Glomerular visceral epithelial cell (primary cell): ENCODE measurements around the gene MCEE.

Source experiments
- DNase-seq: peaks from one replicate; pipeline ENCODE4 v3.0.0-alpha.2; 2016; ENCODE audit errors: extremely low spot score

Gene MCEE

DNA sequence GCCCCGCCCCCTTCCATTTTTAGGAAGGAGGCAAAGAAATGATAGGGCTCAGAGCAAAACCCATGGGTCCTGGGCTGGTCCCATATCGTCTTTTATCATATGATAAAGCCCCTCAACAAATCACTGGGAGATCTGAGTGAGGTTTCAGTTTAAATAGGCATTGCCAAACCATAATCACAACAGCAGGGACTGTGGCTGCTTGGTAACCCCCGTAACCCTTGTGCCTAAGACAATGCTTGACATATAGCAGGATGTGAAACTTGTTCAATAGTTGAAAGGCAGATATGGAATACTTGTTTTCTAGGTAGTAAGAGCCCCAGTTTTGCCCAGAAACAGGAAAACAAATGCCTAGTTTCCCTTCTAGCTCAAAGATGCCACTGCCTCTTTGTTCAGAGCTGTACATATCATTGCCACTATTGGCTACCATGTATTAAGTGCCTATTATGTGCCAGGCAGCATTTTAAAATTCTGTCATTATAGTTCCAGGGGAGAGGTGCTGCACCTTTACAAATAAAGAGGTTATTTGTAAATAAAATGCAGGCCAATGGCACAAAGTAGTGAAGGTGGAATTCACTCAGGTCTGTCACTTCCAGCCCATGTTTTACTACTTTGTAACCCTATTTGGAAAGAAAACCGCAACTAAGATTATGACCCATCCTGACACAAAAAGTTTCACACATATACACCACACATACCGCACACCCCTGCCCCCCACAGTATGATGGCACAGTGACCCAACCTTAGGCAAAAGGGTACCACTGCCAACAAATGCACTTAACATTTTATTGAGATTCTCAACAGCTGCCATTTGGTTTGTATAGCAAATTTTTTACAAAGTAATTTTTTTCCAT, 47.4 kb downstream of the MCEE start:
- DNase-seq = no peak

DNA sequence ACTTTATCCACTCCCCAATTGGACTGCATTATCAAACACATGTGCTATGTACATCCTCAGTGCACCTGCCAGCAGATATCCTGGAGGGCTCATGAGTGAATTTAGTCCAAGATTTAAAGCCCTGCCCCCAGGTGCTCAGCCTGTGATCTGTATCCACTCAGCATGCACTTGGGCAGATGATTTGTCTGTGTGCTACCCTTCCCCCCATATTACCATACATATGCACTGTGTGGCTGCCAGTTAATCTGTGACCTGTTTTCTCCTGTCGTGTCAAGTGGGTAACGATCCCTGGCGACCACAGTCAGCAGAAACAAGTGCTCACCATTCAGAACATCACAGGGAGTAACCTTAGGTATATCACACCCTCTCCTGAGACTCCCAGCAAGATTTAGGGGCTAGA, 51.4 kb downstream of the MCEE start:
- DNase-seq = no peak

DNA sequence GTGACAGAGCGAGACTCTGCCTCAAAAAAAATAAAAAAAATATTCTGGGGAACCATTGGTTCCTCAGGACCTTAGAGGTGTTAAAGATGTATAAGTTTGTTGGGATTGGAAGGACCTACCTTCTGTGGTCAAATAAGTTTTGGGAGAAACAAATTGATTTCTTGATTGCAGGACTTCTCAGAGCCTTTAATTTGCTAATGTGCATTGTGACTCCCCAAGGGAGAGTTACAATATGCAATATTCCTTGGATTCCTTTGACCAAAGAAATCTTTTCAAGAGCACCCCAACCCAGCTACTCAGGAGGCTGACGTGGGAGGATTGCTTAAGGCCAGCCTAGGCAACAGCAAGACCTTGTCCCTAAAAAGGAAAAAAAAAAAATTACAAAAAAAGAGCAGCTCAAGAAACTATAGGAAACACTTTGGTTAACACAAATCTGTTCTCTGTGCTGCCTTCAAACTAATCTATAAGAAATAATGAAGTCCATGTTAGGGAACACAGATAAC, 55.1 kb downstream of the MCEE start:
- no peak for DNase-seq

DNA sequence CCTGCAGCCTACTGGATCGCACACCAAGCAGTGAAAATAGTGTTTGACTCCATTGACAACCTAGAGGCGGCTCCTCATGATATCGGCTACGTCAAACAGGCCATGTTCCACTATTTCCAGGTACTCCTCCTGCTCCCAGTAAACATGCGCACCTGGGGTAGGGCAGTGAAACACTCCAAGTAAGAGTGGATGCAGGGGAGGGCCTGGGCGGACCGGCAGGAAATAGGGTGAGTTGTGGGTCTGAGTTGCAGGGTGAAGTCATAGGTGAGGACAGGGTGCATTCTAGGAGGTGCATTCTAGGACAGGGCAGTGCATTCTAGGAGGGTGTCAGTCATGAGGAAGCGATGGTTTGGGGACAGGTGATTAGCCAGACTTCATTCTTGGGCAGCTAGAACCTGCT, 56.6 kb downstream of the MCEE start:
- DNase-seq = no peak

DNA sequence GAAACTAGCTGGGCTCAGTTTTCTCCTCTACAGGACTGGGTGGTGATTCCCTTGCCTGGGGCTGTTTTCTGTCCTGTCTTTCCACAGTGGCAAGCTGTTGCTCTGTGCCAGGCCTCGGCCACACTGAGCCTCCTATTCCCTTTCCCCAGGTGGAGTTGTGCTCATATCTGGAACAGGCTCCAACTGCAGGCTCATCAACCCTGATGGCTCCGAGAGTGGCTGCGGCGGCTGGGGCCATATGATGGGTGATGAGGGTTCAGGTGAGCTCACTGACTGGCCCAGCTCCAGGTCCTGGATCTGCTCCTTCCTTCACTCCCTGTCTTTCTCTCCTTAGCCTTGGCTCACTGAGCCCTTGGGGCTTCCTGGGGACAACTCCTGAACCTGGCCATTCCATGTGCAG, 57.5 kb downstream of the MCEE start:
- no peak for DNase-seq

DNA sequence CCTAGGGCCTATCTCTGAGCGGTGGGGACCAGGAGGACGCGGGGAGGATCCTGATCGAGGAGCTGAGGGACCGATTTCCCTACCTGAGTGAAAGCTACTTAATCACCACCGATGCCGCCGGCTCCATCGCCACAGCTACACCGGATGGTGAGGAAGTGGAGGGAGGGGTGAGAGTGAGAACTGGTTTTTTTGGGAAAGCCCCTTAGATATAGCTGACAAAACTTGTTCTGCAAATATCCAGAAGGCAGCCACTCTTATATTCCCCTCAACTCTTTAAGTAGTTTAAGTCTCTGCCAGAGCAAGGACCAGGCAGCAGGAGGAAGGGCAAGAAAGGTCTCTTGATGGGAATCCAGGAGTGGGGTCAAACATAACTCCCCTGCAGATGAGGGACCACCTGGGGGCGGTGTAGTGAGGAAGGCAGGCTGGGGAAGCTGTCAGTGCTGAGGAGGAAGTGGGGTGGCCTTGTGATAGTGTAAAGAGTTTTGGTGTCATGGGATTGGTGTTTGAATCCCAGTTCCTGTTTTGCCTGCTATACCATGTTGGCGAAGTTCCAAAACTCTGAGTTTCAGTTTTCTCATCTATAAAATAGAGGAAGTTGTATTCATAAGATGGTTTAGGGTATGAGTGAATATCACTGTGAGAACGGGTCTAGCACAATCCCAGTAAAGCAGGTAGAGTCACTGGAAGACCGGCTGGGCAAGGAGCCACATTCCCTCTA, 58.2 kb downstream of the MCEE start:
- DNase-seq = no peak

DNA sequence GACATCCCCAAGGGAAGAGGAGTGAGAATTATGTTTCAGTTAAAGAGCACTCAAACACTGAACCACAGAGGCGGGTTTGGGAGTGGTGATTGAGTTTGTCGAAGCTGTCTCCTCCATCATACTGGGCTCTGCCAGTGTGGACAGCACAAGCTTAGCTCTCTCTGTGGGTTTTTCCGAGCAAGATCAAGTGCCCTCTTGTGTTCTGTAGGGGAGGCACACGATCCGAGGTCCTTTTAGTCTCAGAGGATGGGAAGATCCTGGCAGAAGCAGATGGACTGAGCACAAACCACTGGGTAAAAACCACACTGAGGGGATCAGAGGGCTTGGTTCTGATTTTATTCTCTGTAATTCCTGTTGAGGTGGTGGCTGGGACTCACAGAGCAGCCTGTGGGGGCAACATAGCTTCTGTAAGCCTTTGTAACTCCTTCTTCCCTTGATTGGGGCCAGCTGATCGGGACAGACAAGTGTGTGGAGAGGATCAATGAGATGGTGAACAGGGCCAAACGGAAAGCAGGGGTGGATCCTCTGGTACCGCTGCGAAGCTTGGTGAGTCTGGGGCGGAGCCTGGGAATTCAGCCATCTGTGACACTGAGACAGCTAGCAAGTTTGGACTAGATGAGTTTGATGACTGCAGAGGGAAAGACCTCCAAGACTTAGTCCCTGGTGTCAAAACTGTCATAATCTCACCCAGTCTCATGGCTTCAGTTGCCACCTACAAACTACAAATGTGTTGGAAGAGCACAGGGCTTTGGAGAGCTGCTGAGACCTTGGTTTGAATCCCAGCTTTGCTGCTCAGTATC, 59.5 kb downstream of the MCEE start:
- DNase-seq = peak; percentile 30

DNA sequence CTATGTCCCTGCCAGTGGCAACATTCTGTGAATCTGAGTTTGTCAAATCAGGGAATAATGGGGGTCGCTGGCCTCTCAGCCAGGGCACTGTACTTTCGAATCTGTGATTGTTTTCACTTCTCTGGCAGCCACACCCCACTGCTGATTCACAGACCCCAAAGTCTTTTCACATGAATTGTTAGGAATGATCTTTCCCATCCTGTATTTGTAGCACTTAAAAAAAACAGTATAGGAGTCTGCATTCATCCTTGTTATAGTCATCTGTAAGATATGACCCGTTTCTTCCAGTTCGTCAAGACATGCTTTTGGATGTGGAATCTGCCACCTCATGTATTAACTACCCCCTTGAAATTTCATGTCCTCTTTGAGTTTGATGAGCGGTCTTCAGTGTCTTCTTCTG, 60.7 kb downstream of the MCEE start:
- no peak for DNase-seq

DNA sequence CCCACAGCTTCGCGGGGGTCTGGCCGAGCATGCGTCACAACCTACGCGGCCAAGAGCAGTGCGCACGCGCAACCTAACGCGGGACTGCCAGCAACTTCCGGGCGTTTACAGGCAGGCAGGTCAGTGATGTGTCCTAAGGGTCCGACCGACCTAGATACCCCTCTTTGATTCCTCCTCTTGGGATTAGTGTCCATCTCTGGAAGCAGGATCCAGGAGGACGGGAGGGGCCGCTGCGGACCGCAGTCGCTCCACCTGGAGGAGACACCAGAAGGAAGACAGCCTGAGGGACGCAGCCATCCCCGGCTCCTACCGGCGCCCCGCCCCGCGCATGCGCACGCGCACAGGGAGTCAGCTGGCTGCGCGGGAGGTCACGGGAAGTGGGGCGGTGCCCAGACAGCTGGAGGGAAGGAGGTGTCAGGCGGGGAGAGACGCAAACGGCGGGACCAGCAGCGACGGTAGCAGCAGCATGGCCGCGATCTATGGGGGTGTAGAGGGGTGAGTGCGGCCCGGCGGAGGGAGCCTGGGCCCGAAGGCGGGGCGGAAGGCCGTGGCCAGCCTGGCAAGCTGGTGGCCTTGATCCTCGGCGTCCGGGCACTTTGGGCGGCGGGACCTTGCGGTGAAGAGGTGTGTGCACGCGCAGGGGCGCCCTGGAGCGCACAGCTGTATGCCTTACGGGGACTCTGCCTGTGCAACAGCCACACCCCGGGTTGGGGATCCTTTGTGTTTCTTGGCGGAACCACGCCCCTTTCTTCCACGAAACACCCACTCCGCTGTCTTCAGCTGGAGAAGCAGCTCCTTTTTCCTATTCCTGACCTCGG, 61.6 kb downstream of the MCEE start, which contains the start of gene NAGK:
Gene NAGK (plus strand): TSS at position 431 of the 818 bp plus-strand sequence. CDS start 36 bp downstream, at position 467.
- peak; percentile 95 for DNase-seq

DNA sequence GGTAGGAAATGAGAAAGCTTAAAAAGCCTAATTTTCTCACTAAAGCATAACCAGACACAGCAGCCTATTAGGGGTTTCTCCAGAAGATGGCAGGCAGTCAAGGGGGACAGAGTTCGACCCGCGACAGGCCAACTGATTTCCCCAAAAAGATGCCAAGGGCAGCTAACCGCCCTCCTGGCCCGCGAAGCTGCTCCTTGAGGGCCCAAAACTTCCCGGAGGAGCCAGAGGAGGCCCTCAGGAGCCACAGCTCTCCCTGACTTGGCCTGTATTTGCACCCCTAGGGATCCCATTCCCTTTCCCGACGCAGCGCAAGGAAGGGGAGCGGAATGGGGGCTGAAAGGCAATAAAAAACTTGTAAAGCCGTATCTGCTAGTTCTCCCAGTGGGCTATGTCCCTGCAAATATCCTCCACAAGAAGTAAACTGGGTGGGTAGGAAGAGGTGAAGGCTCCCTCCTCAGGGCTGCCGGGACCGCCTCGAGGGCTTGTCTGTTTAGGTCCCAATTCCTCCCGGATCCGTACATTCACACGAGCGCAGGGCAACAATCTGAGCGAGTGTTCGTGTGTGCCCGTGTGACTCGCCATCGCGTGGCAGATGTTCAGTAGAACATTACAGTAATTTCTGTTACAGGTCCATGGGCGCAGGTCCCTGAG, 62.3 kb downstream of the MCEE start:
- DNase-seq = no peak

DNA sequence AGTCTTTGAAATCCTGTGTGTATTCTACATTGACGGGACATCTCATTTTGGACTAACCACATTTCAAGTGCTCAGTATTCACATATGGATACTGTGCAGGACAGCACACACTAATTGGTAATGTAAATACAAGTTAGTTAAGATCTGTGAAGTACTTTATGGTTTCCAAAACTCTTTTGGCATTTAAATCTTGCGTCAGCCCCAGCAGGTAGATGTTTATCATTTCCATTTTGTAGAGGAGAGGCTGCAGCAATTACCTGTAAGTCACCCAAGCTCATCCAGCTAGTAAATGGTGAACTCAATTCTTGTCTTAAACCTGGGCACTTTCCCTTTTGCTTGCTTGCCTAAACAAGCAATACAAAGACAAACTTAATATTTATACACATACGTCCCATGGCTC, 63.2 kb downstream of the MCEE start:
- no peak for DNase-seq

DNA sequence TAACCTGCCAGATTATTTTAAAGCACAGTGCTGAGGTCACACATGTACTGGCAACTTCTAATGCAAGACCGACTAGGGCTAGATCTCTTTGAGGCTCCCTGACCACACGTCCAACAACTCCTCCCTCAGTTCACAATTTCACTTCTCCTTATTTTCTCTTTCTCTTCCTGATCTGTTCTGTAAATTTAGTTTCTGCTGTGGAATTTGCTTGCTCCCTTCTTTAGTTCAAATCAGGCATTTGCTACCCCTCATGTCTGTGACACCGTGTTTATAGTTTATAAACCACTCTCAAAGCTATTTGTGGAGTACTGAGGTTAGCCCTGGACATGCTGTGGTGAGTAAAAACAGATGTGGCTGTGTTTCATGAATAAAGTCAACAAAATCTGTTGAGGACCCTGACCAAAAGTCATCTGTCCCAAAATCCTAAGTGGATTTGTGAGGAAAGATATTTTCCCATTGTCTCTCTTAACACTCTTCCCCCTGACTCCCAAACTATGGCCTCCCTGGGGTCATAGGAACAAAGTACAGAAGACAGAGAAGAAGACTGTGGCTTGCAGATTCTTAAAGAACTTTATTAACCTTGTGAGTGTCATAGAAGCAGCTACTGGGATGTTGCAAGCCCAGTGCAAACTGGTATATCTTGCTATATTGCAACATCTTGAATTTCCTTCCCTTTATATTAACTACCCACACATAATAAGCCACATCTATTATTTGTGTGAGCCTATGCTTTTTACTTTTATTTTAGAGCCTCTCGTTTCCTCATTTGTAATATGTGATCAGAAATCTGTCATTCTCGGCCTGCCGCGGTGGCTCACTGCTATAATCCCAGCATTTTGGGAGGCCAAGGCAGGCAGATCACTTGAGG, 65.0 kb downstream of the MCEE start:
- DNase-seq = no peak

DNA sequence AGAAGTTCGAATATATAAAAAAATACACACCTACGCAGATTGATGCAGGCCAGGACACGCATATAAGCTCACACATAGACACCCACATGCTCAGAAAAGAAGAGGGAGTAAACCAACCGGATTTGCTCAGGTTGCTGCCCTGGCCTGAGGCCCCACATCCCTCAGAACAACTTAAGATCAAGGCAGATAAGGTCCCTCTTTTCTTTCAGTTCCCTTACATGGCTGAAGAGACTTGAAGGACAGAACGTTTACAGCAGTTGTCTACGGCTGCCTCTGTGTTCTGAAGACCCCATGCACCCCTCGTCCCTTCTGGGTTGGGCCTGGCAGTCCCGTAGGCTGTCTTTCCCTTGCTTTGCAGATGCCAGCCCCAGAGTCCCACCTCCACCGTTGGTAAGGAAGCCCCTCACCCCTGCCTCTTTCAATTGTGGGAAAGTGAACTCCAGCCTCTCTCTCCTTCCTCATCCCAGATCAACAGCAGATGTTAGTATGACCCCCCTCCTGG, 65.9 kb downstream of the MCEE start:
- DNase-seq = no peak

DNA sequence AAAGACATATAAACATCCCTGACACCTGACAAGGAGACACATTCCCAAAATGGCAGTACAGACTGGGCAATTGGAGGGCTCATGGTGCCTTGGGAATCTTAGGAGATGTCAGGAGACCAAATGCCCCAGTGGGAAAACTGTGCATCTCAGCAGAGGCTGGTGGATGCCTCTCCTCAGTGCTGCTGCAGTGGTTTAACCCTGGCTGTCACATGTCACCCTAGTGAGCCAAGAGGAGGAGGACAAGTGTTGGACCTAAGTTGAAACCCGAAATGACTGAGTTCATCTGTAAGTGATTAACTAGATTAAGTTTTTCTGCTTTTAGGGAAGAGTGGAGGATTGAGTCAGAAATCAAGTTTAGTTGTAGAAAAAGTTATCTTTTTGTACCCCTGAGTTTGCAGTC, 66.8 kb downstream of the MCEE start:
- DNase-seq = no peak

DNA sequence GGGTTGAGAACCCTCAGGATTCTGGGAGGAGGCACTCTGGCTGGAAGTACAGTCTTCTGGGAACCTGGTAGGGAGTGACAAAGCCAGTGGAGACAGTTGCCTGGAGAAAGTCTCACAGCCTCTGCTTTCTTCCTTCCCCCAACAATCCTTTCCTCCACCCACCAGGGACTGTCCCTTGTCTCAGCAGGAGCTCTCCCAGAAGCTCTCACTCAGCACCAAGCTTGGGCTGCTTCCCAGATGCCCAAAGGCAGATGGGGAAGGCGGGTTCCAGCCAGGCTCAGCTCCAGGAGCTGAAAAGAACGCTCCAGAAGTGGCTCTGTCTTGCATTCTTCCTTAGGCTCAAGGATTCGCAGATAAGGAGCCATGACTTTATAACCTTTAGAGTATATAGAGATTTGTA, 69.2 kb downstream of the MCEE start:
- no peak for DNase-seq

DNA sequence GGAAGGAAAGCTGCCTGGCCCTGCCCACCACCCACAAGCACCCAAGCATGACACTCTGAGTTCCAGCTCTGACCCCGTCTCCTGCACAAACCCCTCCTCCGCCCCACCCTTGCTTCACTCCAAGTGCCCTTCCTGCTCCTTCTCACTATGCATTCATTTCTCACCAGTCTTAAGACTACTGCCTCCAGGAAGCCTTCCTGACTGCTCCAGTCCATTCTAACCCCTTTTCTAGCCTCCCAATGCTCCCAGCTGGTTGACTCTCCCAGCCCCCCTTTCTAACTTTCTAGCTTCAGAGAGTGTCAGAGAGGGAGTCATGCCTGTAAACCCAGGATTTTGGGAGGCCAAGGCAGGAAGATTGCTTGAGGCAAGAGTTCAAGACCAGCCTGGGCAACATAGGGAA, 69.8 kb downstream of the MCEE start:
- no peak for DNase-seq
